Mesenchymal stem cell (in vitro differentiated cells and primary cell): ENCODE measurements around the gene MYCL.
A peak's percentile ranks its signal among the peaks of the same experiment; 100 is the strongest.

ENCODE experiments used
- DNase-seq: peaks from one replicate; pipeline ENCODE4 v3.0.0-alpha.2; 2013
- H2AFZ ChIP-seq: one replicate; pipeline ENCODE4 v1.6.1; 2013; ENCODE audit warnings: low read depth, mild to moderate bottlenecking, control low read depth, inconsistent platforms, low read length, moderate library complexity
- H2AK5ac ChIP-seq: 2 replicates; pipeline ENCODE4 v1.6.1; 2013; ENCODE audit warnings: low read length, moderate library complexity, mild to moderate bottlenecking, inconsistent platforms; ENCODE audit not compliant: severe bottlenecking
- H2BK120ac ChIP-seq: one replicate; pipeline ENCODE4 v1.6.1; 2013; ENCODE audit warnings: low read depth, mild to moderate bottlenecking, inconsistent platforms, low read length, moderate library complexity
- H2BK12ac ChIP-seq, 2 experiments: one replicate each; pipeline ENCODE4 v1.6.1; 2013; ENCODE audit warnings: inconsistent platforms in 2 of 2, low read length in 2 of 2, mild to moderate bottlenecking in 2 of 2, moderate library complexity in 2 of 2, control low read depth in 1 of 2
- H2BK15ac ChIP-seq: one replicate; pipeline ENCODE4 v1.6.1; 2013; ENCODE audit warnings: mild to moderate bottlenecking, low read depth, inconsistent platforms; ENCODE audit not compliant: poor library complexity, severe bottlenecking
- H2BK5ac ChIP-seq: 2 replicates; pipeline ENCODE4 v1.6.1; 2013; ENCODE audit warnings: low read depth, mild to moderate bottlenecking, low read length, control low read depth, inconsistent platforms; ENCODE audit not compliant: poor library complexity, severe bottlenecking
- H3K14ac ChIP-seq, 2 experiments: one replicate each; pipeline ENCODE4 v1.6.1; 2013; ENCODE audit warnings: inconsistent platforms in 2 of 2, low read length in 2 of 2, control low read depth in 1 of 2, mild to moderate bottlenecking in 1 of 2, moderate library complexity in 1 of 2
- H3K18ac ChIP-seq, 2 experiments: one replicate each; pipeline ENCODE4 v1.6.1; 2013; ENCODE audit warnings: inconsistent platforms in 2 of 2, low read length in 2 of 2, control low read depth in 1 of 2, low read depth in 1 of 2, mild to moderate bottlenecking in 1 of 2
- H3K23ac ChIP-seq, 2 experiments: one replicate each; pipeline ENCODE4 v1.6.1; 2013; ENCODE audit warnings: inconsistent platforms in 2 of 2, low read length in 2 of 2, mild to moderate bottlenecking in 2 of 2, moderate library complexity in 2 of 2, control low read depth in 1 of 2
- H3K27ac ChIP-seq: 2 replicates; pipeline ENCODE4 v1.5.1; 2013; ENCODE audit warnings: mild to moderate bottlenecking, moderate library complexity, low read length, control low read depth, inconsistent platforms; ENCODE audit not compliant: poor library complexity, severe bottlenecking
- H3K27me3 ChIP-seq, 2 experiments: 2 replicates each; pipeline versions ENCODE4 v1.6.1 to v1.7.0; 2013; ENCODE audit warnings: low read length in 2 of 2, mild to moderate bottlenecking in 2 of 2, moderate library complexity in 2 of 2, control low read depth in 1 of 2, inconsistent platforms in 1 of 2; ENCODE audit not compliant: control insufficient read depth in 1 of 2, insufficient read depth in 1 of 2
- H3K36me3 ChIP-seq, 2 experiments: 2 replicates each; pipeline versions ENCODE4 v1.6.1 to v1.7.0; 2013; ENCODE audit warnings: low read length in 2 of 2, control low read depth in 1 of 2, inconsistent platforms in 1 of 2, low read depth in 1 of 2, mild to moderate bottlenecking in 1 of 2; ENCODE audit not compliant: insufficient read depth in 2 of 2, control insufficient read depth in 1 of 2
- H3K4ac ChIP-seq, 2 experiments: one replicate each; pipeline ENCODE4 v1.6.1; 2013; ENCODE audit warnings: inconsistent platforms in 2 of 2, low read length in 2 of 2, mild to moderate bottlenecking in 2 of 2, moderate library complexity in 2 of 2, control low read depth in 1 of 2, low read depth in 1 of 2
- H3K4me1 ChIP-seq: 2 replicates; pipeline ENCODE4 v1.6.1; 2013; ENCODE audit warnings: low read depth, low read length, control low read depth; ENCODE audit not compliant: control insufficient read depth, insufficient read depth
- H3K4me2 ChIP-seq: 2 replicates; pipeline ENCODE4 v1.6.1; 2013; ENCODE audit warnings: low read length, mild to moderate bottlenecking, inconsistent platforms; ENCODE audit not compliant: poor library complexity, severe bottlenecking
- H3K4me3 ChIP-seq, 2 experiments: 2 replicates each; pipeline versions ENCODE4 v1.5.1 to v1.7.0; 2013; ENCODE audit warnings: low read length in 2 of 2, mild to moderate bottlenecking in 2 of 2, control low read depth in 1 of 2, low read depth in 1 of 2; ENCODE audit not compliant: insufficient read depth in 1 of 2
- H3K79me1 ChIP-seq: replicated peaks from 2 replicates; pipeline ENCODE4 v1.6.1; 2013; ENCODE audit warnings: mild to moderate bottlenecking, control low read depth, low read length, inconsistent platforms; ENCODE audit not compliant: poor library complexity, severe bottlenecking
- H3K9ac ChIP-seq: 2 replicates; pipeline ENCODE4 v1.7.0; 2013; ENCODE audit warnings: mild to moderate bottlenecking, low read length, moderate library complexity
- H3K9me3 ChIP-seq: 2 replicates; pipeline ENCODE4 v1.7.0; 2013; ENCODE audit warnings: mild to moderate bottlenecking, low read length; ENCODE audit not compliant: control insufficient read depth
- H4K8ac ChIP-seq: one replicate; pipeline ENCODE4 v1.6.1; 2013; ENCODE audit warnings: inconsistent platforms, mild to moderate bottlenecking, low read length, moderate library complexity
- H4K91ac ChIP-seq: one replicate; pipeline ENCODE4 v1.6.1; 2013; ENCODE audit warnings: mild to moderate bottlenecking, low read length, inconsistent platforms
- WGBS: methylation state at CpG from one replicate; pipeline ENCODE4 v1.1.7; 2013; ENCODE audit warnings: mixed read lengths; 5-methylcytosine and 5-hydroxymethylcytosine counted together

Gene MYCL

GRCh38 chr1:39892601-39893595, 8.8 kb downstream of the MYCL start:
- H3K9me3 ChIP-seq = no peaks in the 10 kb centered on the region
- H3K36me3 ChIP-seq = no peaks in the 10 kb centered on the region
- H4K8ac ChIP-seq = no peak overlapping the region
- H3K27ac ChIP-seq = peak overlapping the region; percentile 37
- no peak overlapping the region for H4K91ac ChIP-seq
- H3K4me1 ChIP-seq = peaks cover 2% of the 10 kb centered on the region
- H3K4ac ChIP-seq = no peak overlapping the region
- H3K23ac ChIP-seq = no peak overlapping the region
- H2AFZ ChIP-seq = no peak overlapping the region
- H2BK15ac ChIP-seq = no peak overlapping the region
- H3K14ac ChIP-seq = no peak overlapping the region
- no peak overlapping the region for H3K4me2 ChIP-seq
- no peak overlapping the region for H2AK5ac ChIP-seq
- H3K27me3 ChIP-seq = peaks cover 4 to 50% of the 10 kb centered on the region in 2 experiments
- H2BK120ac ChIP-seq = no peak overlapping the region
- H3K4me3 ChIP-seq = peak overlapping the region in 1 of 2 experiments; percentile 13
- WGBS = 14% methylated on average over 5 of the region's 6 CpGs
- H3K9ac ChIP-seq = peak overlapping the region; percentile 11
- H3K18ac ChIP-seq = no peak overlapping the region
- no peak overlapping the region for H2BK12ac ChIP-seq
- peak; percentile 32 for DNase-seq
- no peak overlapping the region for H2BK5ac ChIP-seq
- H3K79me1 ChIP-seq = no peaks in the 10 kb centered on the region

- H3K4me3 ChIP-seq = no peak overlapping the region
- 100% methylated on average over 1 of the region's 1 CpG for WGBS
These were observed 10.8 kb downstream of the MYCL start for GRCh38 chr1:39890880-39891279.

DNA sequence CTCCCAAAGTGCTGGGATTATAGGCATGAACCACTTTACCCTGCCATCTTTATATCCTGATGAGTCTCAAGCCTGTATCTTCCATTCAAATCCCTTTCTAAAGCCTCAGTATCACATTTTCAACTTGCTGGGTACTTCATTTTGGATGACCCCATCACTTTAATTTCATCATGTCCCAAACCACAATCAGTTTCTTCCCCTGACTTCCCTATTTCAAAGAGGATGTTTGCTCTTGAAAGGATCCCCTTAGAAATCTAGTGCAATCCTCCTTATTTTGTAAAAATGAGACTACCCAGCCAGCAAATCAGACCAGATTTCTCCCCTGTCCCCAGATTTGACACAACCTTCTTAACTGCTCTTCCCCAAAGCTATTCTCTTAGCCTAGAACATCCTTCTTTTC, 11.4 kb downstream of the MYCL start:
- Histone ChIP-seq H2BK15ac (no peak overlapping the region), H2AK5ac (no peak overlapping the region), H2BK120ac (no peak overlapping the region), H4K8ac (no peak overlapping the region), H3K14ac (no peak overlapping the region), H2BK12ac (no peak overlapping the region), H4K91ac (no peak overlapping the region), H3K4me3 (no peak overlapping the region), H2AFZ (no peak overlapping the region), H3K9ac (no peak overlapping the region), H3K18ac (no peak overlapping the region), H3K23ac (no peak overlapping the region), H3K4me2 (no peak overlapping the region), H3K4ac (no peak overlapping the region), H3K27me3 (peaks cover 0 to 30% of the 10 kb centered on the region in 2 experiments), H3K4me1 (no peaks in the 10 kb centered on the region), H3K9me3 (no peaks in the 10 kb centered on the region), H3K27ac (no peak overlapping the region), H3K36me3 (no peaks in the 10 kb centered on the region), H2BK5ac (no peak overlapping the region), H3K79me1 (no peaks in the 10 kb centered on the region)
- no peak for DNase-seq

More at GRCh38 chr1:39890880-39891279, 10.8 kb downstream of the MYCL start:
- no peak overlapping the region for H2BK120ac ChIP-seq
- no peak overlapping the region for H3K4ac ChIP-seq
- no peaks in the 10 kb centered on the region for H3K9me3 ChIP-seq
- no peak overlapping the region for H3K18ac ChIP-seq
- H3K23ac ChIP-seq = no peak overlapping the region
- H2BK15ac ChIP-seq = no peak overlapping the region
- H4K8ac ChIP-seq = no peak overlapping the region
- H3K27ac ChIP-seq = no peak overlapping the region
- H3K27me3 ChIP-seq = peaks cover 0 to 34% of the 10 kb centered on the region in 2 experiments
- H3K14ac ChIP-seq = no peak overlapping the region
- H4K91ac ChIP-seq = no peak overlapping the region
- H3K9ac ChIP-seq = no peak overlapping the region
- no peak overlapping the region for H2BK5ac ChIP-seq
- no peaks in the 10 kb centered on the region for H3K4me1 ChIP-seq
- no peaks in the 10 kb centered on the region for H3K36me3 ChIP-seq
- no peak overlapping the region for H2AK5ac ChIP-seq
- no peaks in the 10 kb centered on the region for H3K79me1 ChIP-seq
- H2AFZ ChIP-seq = no peak overlapping the region
- H2BK12ac ChIP-seq = no peak overlapping the region
- no peak for DNase-seq
- no peak overlapping the region for H3K4me2 ChIP-seq

DNA sequence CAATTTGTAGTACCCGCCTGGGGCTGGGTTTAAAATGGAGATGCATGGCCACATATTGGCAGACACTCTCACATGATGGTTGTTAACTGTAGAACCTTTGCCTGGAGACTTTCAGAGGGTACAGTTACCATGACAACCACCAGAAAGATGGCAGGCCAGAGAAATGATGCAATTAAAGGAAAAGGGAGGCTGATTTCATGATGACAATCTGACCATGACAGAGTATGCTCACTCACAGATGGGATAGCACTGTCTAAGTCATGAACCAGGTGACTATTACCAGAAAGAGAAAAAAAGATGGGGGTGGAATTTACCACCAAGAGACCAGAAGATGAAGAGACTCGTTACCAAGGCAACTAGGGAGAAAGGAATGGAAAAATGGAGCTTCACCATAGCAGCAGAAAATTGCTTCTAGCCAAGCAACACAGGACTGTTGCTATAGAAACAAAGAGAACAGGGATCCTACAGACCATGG, 14.9 kb downstream of the MYCL start:
- Histone ChIP-seq H3K4me1 (peaks cover 3% of the 10 kb centered on the region), H3K4me3 (no peak overlapping the region), H4K8ac (no peak overlapping the region), H3K9ac (no peak overlapping the region), H2AFZ (no peak overlapping the region), H3K27me3 (peaks cover 0 to 11% of the 10 kb centered on the region in 2 experiments), H3K4me2 (no peak overlapping the region), H2BK120ac (no peak overlapping the region), H3K23ac (no peak overlapping the region), H3K18ac (no peak overlapping the region), H3K4ac (no peak overlapping the region), H2BK12ac (no peak overlapping the region), H2BK5ac (no peak overlapping the region), H2AK5ac (no peak overlapping the region), H2BK15ac (no peak overlapping the region), H3K27ac (no peak overlapping the region), H3K36me3 (peaks cover 0 to 2% of the 10 kb centered on the region in 2 experiments), H3K14ac (no peak overlapping the region), H3K9me3 (no peaks in the 10 kb centered on the region), H4K91ac (no peak overlapping the region), H3K79me1 (peaks cover 2% of the 10 kb centered on the region)
- 72% methylated on average over 2 of the region's 2 CpGs for WGBS
- peak; percentile 34 for DNase-seq
